22Rv1 (cell line): ENCODE measurements around the gene PALD1.

Source experiments
- H3K27ac ChIP-seq: fragments of 450-650 bp; 2 replicates; pipeline ENCODE4 v1.5.1; 2017
- CTCF ChIP-seq: fragments of 450-650 bp; IDR thresholded peaks from 2 replicates; pipeline ENCODE4 v1.5.1; 2017; ENCODE audit warnings: mild to moderate bottlenecking
- ZFX ChIP-seq: fragments of 450-650 bp; IDR thresholded peaks from 2 replicates; pipeline ENCODE4 v1.6.1; 2017; ENCODE audit warnings: antibody characterized with exemption, borderline replicate concordance

Gene PALD1

GRCh38 chr10:70584909-70585544 is 106.5 kb downstream of the PALD1 start:
- H3K27ac ChIP-seq, result no peak overlapping the region
- no peak for TF ChIP-seq ZFX
- TF ChIP-seq CTCF, result no peak

- no peak for TF ChIP-seq CTCF
- no peak for TF ChIP-seq ZFX
- H3K27ac ChIP-seq, result no peak overlapping the region
These were observed 107.1 kb downstream of the PALD1 start for GRCh38 chr10:70585578-70586169.

- TF ChIP-seq ZFX (no peak), CTCF (no peak)
- H3K27ac ChIP-seq, result no peak overlapping the region
These were observed 107.9 kb downstream of the PALD1 start for GRCh38 chr10:70586348-70586930.

GRCh38 chr10:70587045-70587658 is 108.6 kb downstream of the PALD1 start:
- H3K27ac ChIP-seq, result no peak overlapping the region
- TF ChIP-seq CTCF (no peak), ZFX (no peak)

- no peak for TF ChIP-seq CTCF
- no peak for TF ChIP-seq ZFX
- no peak overlapping the region for H3K27ac ChIP-seq
These were observed 109.7 kb downstream of the PALD1 start for GRCh38 chr10:70588255-70588654.

GRCh38 chr10:70588859-70589570 is 110.4 kb downstream of the PALD1 start:
- no peak for TF ChIP-seq ZFX
- no peak for TF ChIP-seq CTCF

More at GRCh38 chr10:70588859-70589570, 110.4 kb downstream of the PALD1 start:
- H3K27ac ChIP-seq, result no peak overlapping the region
